Measurements from ENCODE around the gene TSPAN9. TPM values are rescaled to one million over a fixed set of nuclear protein-coding genes. Genes with fewer than 3 reads are reported as not detected.

TSPAN9 gene
- total RNA-seq, 1 donor from 2014 or later, result 114 TPM

DNA sequence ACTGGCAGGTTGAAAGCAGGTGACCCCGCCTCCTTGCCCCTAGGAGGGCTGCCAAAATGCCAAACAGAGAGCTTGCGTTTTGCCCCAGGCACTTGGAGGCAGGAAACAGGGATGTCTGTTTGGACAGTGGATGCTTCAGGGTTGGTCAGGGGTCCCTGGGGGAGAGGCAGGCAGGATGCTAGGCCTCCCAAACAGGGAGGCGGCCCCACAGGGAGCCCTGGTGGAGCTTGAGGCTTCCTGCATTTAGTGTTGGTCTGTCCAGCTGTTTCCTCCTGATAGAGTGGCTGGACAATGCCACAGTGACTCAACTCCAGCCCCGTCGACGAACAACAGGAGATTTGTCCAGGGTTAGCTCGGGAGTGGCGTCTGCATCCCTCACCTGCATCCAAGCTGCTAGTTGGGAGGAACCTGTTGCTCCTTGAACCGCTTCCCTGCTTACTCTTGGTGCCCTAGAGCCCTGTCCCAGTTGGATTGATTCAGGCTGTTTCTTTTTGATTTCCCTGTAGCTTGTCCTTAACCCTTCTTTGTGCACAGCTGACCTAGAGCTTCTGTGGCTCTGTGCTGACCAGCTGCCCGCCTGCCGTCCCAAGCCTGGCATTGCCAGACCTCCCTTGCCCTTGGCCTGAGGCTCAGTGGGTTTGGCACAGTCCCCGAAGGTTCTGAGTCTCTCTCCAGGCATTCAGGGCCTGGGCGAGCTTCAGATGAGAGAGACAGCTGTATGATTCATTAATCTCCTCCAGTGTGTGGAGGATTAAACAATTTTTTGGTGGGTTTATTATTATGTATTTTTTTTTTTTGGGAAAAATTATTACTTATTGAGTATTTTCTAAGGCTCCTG, 45.9 kb downstream of the TSPAN9 start:
- no peaks in the 10 kb centered on the region for H3K27me3 Mint-ChIP-seq (ENCODE audit: unreplicated experiment)
- DNase-seq (ENCODE audit: extremely low spot score, unreplicated experiment), result no peak
- TF ChIP-seq, protein P1, sequence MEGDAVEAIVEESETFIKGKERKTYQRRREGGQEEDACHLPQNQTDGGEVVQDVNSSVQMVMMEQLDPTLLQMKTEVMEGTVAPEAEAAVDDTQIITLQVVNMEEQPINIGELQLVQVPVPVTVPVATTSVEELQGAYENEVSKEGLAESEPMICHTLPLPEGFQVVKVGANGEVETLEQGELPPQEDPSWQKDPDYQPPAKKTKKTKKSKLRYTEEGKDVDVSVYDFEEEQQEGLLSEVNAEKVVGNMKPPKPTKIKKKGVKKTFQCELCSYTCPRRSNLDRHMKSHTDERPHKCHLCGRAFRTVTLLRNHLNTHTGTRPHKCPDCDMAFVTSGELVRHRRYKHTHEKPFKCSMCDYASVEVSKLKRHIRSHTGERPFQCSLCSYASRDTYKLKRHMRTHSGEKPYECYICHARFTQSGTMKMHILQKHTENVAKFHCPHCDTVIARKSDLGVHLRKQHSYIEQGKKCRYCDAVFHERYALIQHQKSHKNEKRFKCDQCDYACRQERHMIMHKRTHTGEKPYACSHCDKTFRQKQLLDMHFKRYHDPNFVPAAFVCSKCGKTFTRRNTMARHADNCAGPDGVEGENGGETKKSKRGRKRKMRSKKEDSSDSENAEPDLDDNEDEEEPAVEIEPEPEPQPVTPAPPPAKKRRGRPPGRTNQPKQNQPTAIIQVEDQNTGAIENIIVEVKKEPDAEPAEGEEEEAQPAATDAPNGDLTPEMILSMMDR (IDR thresholded peaks at IDR 0.05), result peak; percentile 33

DNA sequence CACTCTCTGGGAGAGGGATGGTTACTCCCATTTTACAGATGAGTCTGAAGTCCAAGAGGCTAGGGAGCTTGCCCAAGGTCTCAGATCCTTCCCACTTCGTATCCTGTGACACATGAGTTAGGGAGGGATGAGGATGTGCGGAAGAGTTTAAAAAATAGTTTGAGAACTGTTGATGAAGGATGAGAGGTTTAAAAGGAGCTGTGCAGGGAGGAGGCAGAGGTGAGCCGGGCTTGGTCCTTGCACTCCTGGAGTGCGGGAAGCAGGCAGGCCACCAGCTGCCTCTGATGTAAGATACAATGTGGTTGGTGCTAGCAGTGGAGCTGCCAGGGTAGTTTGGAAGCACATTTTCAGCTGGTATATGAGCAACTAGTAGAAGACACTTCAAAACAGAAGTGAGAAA, 46.5 kb downstream of the TSPAN9 start:
- no peak for DNase-seq (ENCODE audit: extremely low spot score, unreplicated experiment)
- Mint-ChIP-seq H3K27ac (ENCODE audit: unreplicated experiment) (no peak overlapping the region), H3K4me3 (ENCODE audit: unreplicated experiment) (no peak overlapping the region)

More for the DNA sequence above, 45.9 kb downstream of the TSPAN9 start:
- Mint-ChIP-seq H3K9me3 (ENCODE audit: unreplicated experiment) (peaks cover 5% of the 10 kb centered on the region), H3K4me3 (ENCODE audit: unreplicated experiment) (peak overlapping the region; percentile 32), H3K4me1 (ENCODE audit: unreplicated experiment) (peaks cover 48% of the 10 kb centered on the region), H3K36me3 (ENCODE audit: unreplicated experiment) (peaks cover 24% of the 10 kb centered on the region), H3K27ac (ENCODE audit: unreplicated experiment) (peak overlapping the region; percentile 87)

DNA sequence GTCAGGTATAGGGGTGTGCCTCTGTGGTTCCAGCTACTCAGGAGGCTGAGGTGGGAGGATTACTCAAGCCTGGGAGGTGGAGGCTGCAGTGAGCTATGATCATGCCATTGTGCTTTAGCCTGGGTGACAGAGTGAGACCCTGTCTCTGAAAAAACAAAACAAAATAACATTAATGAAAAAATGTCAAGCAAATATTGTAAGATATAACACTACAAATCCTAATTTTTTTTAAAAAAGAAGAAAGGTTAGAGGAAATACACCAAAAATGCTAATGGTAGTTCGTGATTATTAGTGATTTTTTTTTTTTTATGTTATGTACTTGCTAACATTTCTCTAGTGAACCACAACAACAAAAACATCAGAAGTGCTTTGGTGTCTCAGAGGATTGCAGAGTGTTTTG, 47.7 kb downstream of the TSPAN9 start:
- Mint-ChIP-seq H3K27me3 (ENCODE audit: unreplicated experiment) (no peaks in the 10 kb centered on the region), H3K4me3 (ENCODE audit: unreplicated experiment) (no peak overlapping the region)

More for the DNA sequence above, 46.5 kb downstream of the TSPAN9 start:
- H3K4me1 Mint-ChIP-seq (ENCODE audit: unreplicated experiment), result peaks cover 41% of the 10 kb centered on the region
- H3K36me3 Mint-ChIP-seq (ENCODE audit: unreplicated experiment), result peaks cover 28% of the 10 kb centered on the region
- TF ChIP-seq, protein P1 (IDR thresholded peaks at IDR 0.05), result no peak
- H3K9me3 Mint-ChIP-seq (ENCODE audit: unreplicated experiment), result peaks cover 5% of the 10 kb centered on the region
- H3K27me3 Mint-ChIP-seq (ENCODE audit: unreplicated experiment), result no peaks in the 10 kb centered on the region

DNA sequence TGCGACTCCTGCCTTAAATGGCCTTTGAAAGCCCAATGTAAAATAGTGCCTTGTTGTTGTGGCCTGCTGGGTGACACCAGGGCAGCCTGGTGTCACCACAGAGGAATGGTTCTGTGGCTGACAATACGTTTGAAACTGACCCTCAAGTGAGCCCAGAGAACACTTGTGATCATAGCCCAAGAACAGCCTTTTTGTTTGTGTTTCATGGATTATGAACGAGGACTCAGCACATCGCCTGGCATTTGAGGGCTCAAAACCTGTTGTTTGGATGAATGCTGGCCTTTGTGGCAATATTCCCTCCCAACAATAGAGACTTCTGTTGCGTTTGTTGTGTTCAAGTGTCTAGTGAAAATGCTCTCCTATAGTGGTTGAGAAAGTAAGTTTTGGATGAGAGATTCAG, 48.5 kb downstream of the TSPAN9 start:
- Mint-ChIP-seq H3K4me1 (ENCODE audit: unreplicated experiment) (peaks cover 34% of the 10 kb centered on the region), H3K9me3 (ENCODE audit: unreplicated experiment) (peaks cover 5% of the 10 kb centered on the region), H3K27me3 (ENCODE audit: unreplicated experiment) (no peaks in the 10 kb centered on the region), H3K27ac (ENCODE audit: unreplicated experiment) (no peak overlapping the region), H3K4me3 (ENCODE audit: unreplicated experiment) (no peak overlapping the region), H3K36me3 (ENCODE audit: unreplicated experiment) (peaks cover 23% of the 10 kb centered on the region)
- DNase-seq (ENCODE audit: extremely low spot score, unreplicated experiment), result no peak
- TF ChIP-seq, protein P1 (IDR thresholded peaks at IDR 0.05), result no peak

More for the DNA sequence above, 47.7 kb downstream of the TSPAN9 start:
- TF ChIP-seq, protein P1 (IDR thresholded peaks at IDR 0.05), result no peak
- peaks cover 34% of the 10 kb centered on the region for H3K4me1 Mint-ChIP-seq (ENCODE audit: unreplicated experiment)
- no peak overlapping the region for H3K27ac Mint-ChIP-seq (ENCODE audit: unreplicated experiment)
- DNase-seq (ENCODE audit: extremely low spot score, unreplicated experiment), result no peak
- H3K9me3 Mint-ChIP-seq (ENCODE audit: unreplicated experiment), result peaks cover 5% of the 10 kb centered on the region
- H3K36me3 Mint-ChIP-seq (ENCODE audit: unreplicated experiment), result peaks cover 30% of the 10 kb centered on the region

DNA sequence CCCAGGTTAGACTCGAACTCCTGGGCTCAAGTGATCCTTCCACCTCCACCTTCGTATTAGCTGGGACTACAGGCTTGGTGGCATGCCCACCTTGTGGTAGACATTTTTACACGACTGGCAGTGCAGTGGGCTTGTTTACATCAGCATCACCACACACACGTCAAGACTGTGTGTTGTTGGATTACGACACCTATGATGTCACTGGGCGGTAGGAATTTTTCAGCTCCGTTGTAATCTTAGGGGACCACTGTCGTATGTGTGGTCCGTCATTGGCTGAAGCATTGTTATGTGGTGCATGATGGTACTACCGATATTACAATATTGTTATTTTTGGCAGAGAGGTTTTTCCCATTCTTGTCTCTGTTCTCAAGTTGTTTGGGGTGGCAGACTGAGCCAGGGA, 50.7 kb downstream of the TSPAN9 start:
- Mint-ChIP-seq H3K27me3 (ENCODE audit: unreplicated experiment) (no peaks in the 10 kb centered on the region), H3K27ac (ENCODE audit: unreplicated experiment) (no peak overlapping the region), H3K9me3 (ENCODE audit: unreplicated experiment) (peaks cover 5% of the 10 kb centered on the region), H3K4me3 (ENCODE audit: unreplicated experiment) (no peak overlapping the region), H3K4me1 (ENCODE audit: unreplicated experiment) (peaks cover 45% of the 10 kb centered on the region), H3K36me3 (ENCODE audit: unreplicated experiment) (peaks cover 20% of the 10 kb centered on the region)
- TF ChIP-seq, protein P1 (IDR thresholded peaks at IDR 0.05), result no peak
- no peak for DNase-seq (ENCODE audit: extremely low spot score, unreplicated experiment)
